SH-SY5Y (cell line): ENCODE results near the gene SCRN3.

Experiments used
- GATA2 ChIP-seq: IDR thresholded peaks from 2 replicates; pipeline ENCODE4 v1.6.1; 2011; ENCODE audit warnings: mild to moderate bottlenecking, low read depth, low read length
- GATA3 ChIP-seq: IDR thresholded peaks from 2 replicates; pipeline ENCODE4 v1.6.1; 2011; ENCODE audit warnings: low read depth, mild to moderate bottlenecking, low read length, moderate library complexity

Gene SCRN3

GRCh38 chr2:174395284-174395968 is at the start of gene SCRN3:
TSS of gene SCRN3 (plus strand) at chr2:174395730. CDS start at chr2:174398284, 2,554 bp downstream.
- TF ChIP-seq GATA2 = no peak
- TF ChIP-seq GATA3 = no peak

- no peak for TF ChIP-seq GATA2
- TF ChIP-seq GATA3 = no peak
Observed at GRCh38 chr2:174350018-174350417, 45.5 kb upstream of the SCRN3 start.

DNA sequence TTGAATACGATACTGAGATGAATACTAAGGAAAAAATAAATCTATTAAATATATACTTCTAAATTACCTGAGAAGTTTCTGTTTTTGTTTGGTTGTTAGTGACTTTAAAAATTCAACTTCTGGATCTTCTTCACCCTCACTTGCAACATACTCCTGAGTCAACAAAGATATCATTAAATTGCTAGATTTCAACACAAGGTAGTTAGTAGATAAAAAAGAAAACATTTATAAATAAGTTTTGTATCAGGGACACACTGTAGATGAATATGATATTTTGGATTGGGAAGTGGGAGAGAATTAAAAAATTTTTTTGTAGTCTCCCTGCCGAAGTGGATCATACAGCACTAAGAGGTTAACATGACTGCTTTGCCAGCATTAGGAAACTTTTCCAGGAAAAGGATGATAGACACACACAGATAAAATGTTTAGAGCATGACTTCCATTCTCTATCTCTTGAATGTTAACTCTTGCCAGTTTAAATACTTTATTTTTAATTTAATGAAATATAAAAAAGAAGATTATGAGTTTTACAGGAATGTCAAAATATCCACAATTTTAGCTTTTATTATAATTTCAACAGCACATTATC is 44.8 kb upstream of the SCRN3 start:
- TF ChIP-seq GATA2 (no peak), GATA3 (no peak)

GRCh38 chr2:174353004-174353403 is 42.5 kb upstream of the SCRN3 start:
- TF ChIP-seq GATA3 (no peak), GATA2 (no peak)

DNA sequence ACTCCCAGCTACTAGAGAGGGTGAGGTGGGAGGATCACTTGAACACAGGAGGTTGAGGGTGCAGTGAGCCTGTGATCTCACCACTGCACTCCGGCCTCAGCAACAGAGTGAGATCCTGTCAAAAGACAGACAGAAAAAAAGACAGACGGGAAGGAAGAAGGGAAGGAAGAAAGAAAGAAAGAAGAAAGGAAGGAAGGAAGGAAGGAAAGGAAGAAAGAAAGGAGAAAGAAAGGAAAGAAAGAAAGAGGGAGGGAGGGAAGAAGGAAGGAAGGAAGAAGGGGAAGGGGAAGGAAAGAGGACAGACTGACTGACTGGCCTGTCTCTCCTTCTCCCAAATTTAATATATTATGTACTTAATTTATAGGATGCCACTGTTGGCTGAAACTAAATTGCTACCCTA is 39.2 kb upstream of the SCRN3 start:
- no peak for TF ChIP-seq GATA2
- TF ChIP-seq GATA3 = no peak

DNA sequence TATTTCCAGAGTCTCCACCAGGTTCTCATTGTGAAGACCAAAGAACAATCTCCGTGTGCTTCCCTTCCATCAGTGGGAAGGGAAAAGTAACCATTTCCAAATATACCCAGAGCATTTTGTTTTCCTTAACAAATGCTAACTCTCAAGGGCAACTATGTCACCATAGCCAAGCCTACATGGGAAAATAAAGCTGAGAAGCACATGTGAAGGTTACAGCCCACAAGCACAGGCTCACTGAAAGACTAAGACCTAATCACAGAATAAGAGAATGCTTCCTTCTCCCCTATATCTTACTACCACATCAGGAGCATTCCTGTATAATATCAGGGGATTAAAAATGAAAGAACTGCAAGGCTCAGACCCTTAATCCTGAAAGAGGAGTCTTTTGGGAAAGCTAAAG is 32.6 kb upstream of the SCRN3 start:
- TF ChIP-seq GATA3 = no peak
- no peak for TF ChIP-seq GATA2

DNA sequence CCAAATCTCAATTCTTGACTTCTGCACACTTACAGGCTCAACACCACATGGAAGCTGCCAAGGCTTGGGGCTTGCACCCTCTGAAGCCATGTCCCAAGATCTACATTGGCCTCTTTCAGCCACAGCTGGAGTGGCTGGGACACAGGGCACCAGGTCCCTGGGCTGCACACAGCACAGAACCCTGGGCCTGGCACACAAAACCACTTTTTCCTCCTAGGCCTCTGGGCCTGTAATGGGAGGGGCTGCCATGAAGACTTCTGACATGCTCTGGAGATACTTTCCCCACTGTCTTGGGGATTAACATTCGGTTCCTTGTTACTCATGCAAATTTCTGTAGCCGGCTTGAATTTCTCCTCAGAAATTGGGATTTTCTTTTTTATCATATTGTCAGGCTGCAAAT is 30.9 kb upstream of the SCRN3 start:
- TF ChIP-seq GATA2 = no peak
- TF ChIP-seq GATA3 = no peak

- TF ChIP-seq GATA2 (no peak), GATA3 (no peak)
Observed at GRCh38 chr2:174365571-174365970, 30.0 kb upstream of the SCRN3 start.

- TF ChIP-seq GATA2 (no peak), GATA3 (no peak)
Observed at GRCh38 chr2:174368691-174369090, 26.8 kb upstream of the SCRN3 start.

DNA sequence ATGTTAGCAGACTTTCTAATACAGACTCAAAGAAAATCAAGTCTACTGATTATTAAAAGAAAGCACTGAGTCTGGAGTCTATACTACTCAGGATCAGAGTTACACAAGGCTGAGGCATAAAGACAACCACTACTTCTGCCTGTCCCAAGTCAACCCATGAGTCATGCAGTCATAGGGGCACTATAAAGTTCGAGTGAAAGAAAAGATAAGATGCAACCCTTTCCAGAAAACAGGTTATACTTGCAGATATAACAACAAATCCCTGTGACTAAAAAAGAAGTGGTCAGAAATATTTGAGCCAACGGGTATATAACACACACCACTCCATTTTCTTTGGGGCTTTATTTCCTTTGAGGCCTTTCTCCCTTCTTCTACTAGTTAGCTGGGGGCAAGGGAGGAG is 18.6 kb upstream of the SCRN3 start:
- no peak for TF ChIP-seq GATA3
- no peak for TF ChIP-seq GATA2

DNA sequence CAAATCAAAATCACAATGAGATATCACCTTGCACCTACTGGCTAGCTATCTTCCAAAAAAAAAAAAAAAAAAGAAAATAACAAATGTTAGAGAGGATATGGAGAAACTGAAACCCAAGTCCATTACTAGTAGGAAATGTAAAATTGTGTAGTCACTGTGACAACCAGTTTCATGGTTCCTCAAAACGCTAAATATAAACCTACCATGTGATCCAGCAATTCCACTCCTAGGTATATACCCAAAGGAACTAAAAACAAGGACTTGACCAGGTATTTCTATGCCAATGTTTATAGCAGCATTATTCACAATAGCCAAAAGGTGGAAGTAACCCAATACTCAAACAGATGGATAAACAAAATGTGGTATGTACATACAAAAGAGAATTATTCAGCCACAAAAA is 11.7 kb upstream of the SCRN3 start:
- TF ChIP-seq GATA3 (no peak), GATA2 (no peak)

DNA sequence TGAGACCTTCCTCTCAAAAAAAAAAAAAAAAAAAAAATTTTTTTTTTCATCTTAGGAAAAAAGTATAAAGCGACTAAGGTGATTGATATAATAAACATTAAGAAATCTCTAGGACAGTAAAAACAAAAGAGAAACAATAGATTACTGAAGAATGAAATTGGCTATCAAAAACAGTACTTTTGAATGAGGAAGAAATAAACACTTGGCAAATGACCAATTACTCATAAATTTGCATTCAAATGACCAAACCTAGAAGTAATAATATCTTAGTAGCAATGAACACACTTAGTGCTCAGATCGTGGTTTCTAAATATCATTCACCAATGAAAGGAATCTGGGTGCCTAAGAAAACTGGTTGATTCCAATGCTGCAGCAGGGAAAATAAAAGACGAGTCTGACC is 10.3 kb upstream of the SCRN3 start:
- TF ChIP-seq GATA3 (no peak), GATA2 (no peak)

GRCh38 chr2:174389542-174389941 is 6.0 kb upstream of the SCRN3 start:
- no peak for TF ChIP-seq GATA3
- TF ChIP-seq GATA2 = no peak

DNA sequence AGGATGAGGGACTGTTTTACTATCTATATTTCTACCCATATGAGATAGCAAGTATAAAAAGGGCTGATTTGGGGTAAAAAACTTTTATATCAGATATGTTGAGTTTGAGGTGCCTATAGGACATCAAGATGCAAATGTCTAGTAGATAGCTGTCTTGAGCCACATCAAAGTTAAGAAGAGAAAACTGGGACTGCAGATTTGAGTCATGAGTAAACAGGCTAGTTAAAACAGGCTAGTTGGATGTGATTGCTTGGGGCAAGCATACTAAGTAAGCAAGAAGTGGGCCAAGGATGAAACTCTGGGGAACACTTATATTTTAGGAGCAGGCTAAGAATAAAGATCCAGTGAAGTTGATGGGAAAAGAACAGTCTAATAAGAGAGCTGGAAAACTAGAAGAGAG is 2.8 kb upstream of the SCRN3 start:
- TF ChIP-seq GATA2 = no peak
- no peak for TF ChIP-seq GATA3

- TF ChIP-seq GATA3 (no peak), GATA2 (no peak)
Observed at GRCh38 chr2:174395969-174396630, 570 bp downstream of the SCRN3 start.

- TF ChIP-seq GATA3 (no peak), GATA2 (no peak)
Observed at GRCh38 chr2:174397773-174398172, 2.2 kb downstream of the SCRN3 start.
